NT2/D1 (cell line): ENCODE measurements around the gene MALRD1.

Experiments used
- DNase-seq: peaks from one replicate; pipeline ENCODE4 v3.0.0-alpha.2; 2011; ENCODE audit warnings: low read depth, low spot score
- H3K27me3 ChIP-seq: 2 replicates; pipeline ENCODE4 v1.6.0; 2011; ENCODE audit warnings: mild to moderate bottlenecking; ENCODE audit not compliant: insufficient read length, insufficient read depth
- H3K36me3 ChIP-seq: 2 replicates; pipeline ENCODE4 v1.6.1; 2011; ENCODE audit warnings: mild to moderate bottlenecking, low read length, mixed read lengths; ENCODE audit not compliant: insufficient read depth, insufficient read length
- H3K4me1 ChIP-seq: 2 replicates; pipeline ENCODE4 v1.5.1; 2011; ENCODE audit not compliant: insufficient read depth, insufficient read length
- H3K4me3 ChIP-seq: 2 replicates; pipeline ENCODE4 v1.5.1; 2011; ENCODE audit warnings: low read depth; ENCODE audit not compliant: insufficient read length
- H3K9ac ChIP-seq: 2 replicates; pipeline ENCODE4 v1.6.0; 2011; ENCODE audit warnings: low read depth; ENCODE audit not compliant: insufficient read length
- H3K9me3 ChIP-seq: 2 replicates; pipeline ENCODE4 v1.5.1; 2011; ENCODE audit warnings: mild to moderate bottlenecking, low read length; ENCODE audit not compliant: insufficient read depth
- SUZ12 ChIP-seq: IDR thresholded peaks from 2 replicates; pipeline ENCODE4 v1.6.1; 2011; ENCODE audit not compliant: insufficient read length, insufficient read depth; ENCODE audit errors: extremely low read depth
- YY1 ChIP-seq: IDR thresholded peaks from 2 replicates; pipeline ENCODE4 v1.6.1; 2011; ENCODE audit not compliant: insufficient read length, insufficient read depth
- ZNF274 ChIP-seq: IDR thresholded peaks from 2 replicates; pipeline ENCODE4 v1.6.1; 2011; ENCODE audit warnings: mild to moderate bottlenecking, low read depth, low read length

Gene MALRD1

GRCh38 chr10:19592276-19592675, 543.7 kb downstream of the MALRD1 start:
- DNase-seq, result no peak
- H3K9ac ChIP-seq, result no peak overlapping the region
- H3K36me3 ChIP-seq, result no peaks in the 10 kb centered on the region
- H3K4me3 ChIP-seq, result no peak overlapping the region
- H3K9me3 ChIP-seq, result peaks cover 4% of the 10 kb centered on the region; the same call in 1 of the 2 replicates
- H3K27me3 ChIP-seq, result no peaks in the 10 kb centered on the region
- no peak for TF ChIP-seq YY1
- no peaks in the 10 kb centered on the region for H3K4me1 ChIP-seq

- no peaks in the 10 kb centered on the region for H3K27me3 ChIP-seq
- no peak for TF ChIP-seq ZNF274
- no peak for TF ChIP-seq YY1
- no peak for TF ChIP-seq SUZ12
- H3K4me3 ChIP-seq, result no peak overlapping the region
- H3K9ac ChIP-seq, result no peak overlapping the region
- no peaks in the 10 kb centered on the region for H3K9me3 ChIP-seq
- no peak for DNase-seq
- no peaks in the 10 kb centered on the region for H3K4me1 ChIP-seq
- H3K36me3 ChIP-seq, result no peaks in the 10 kb centered on the region
Observed at GRCh38 chr10:19595212-19595845, 546.7 kb downstream of the MALRD1 start.

GRCh38 chr10:19605806-19606205, 557.2 kb downstream of the MALRD1 start:
- H3K9me3 ChIP-seq, result no peaks in the 10 kb centered on the region
- H3K27me3 ChIP-seq, result no peaks in the 10 kb centered on the region
- H3K4me3 ChIP-seq, result no peak overlapping the region
- no peak for TF ChIP-seq YY1
- TF ChIP-seq ZNF274, result no peak
- no peak for TF ChIP-seq SUZ12
- H3K9ac ChIP-seq, result no peak overlapping the region
- H3K36me3 ChIP-seq, result no peaks in the 10 kb centered on the region
- H3K4me1 ChIP-seq, result no peaks in the 10 kb centered on the region
- no peak for DNase-seq

- no peaks in the 10 kb centered on the region for H3K27me3 ChIP-seq
- no peaks in the 10 kb centered on the region for H3K4me1 ChIP-seq
- no peaks in the 10 kb centered on the region for H3K36me3 ChIP-seq
- H3K9ac ChIP-seq, result no peak overlapping the region
- TF ChIP-seq SUZ12 (no peak), ZNF274 (no peak), YY1 (no peak)
- no peaks in the 10 kb centered on the region for H3K9me3 ChIP-seq
- H3K4me3 ChIP-seq, result no peak overlapping the region
- DNase-seq, result no peak
Observed at GRCh38 chr10:19606968-19607367, 558.4 kb downstream of the MALRD1 start.

- Histone ChIP-seq H3K36me3 (no peaks in the 10 kb centered on the region), H3K27me3 (no peaks in the 10 kb centered on the region), H3K9ac (no peak overlapping the region), H3K4me1 (no peaks in the 10 kb centered on the region), H3K4me3 (no peak overlapping the region), H3K9me3 (no peaks in the 10 kb centered on the region)
- no peak for TF ChIP-seq ZNF274
- no peak for TF ChIP-seq YY1
- no peak for TF ChIP-seq SUZ12
- DNase-seq, result no peak
Observed at GRCh38 chr10:19611775-19612174, 563.2 kb downstream of the MALRD1 start.

- no peaks in the 10 kb centered on the region for H3K4me1 ChIP-seq
- DNase-seq, result no peak
- no peak overlapping the region for H3K4me3 ChIP-seq
- TF ChIP-seq SUZ12 (no peak), YY1 (no peak), ZNF274 (no peak)
- no peaks in the 10 kb centered on the region for H3K9me3 ChIP-seq
- no peaks in the 10 kb centered on the region for H3K36me3 ChIP-seq
- no peaks in the 10 kb centered on the region for H3K27me3 ChIP-seq
- no peak overlapping the region for H3K9ac ChIP-seq
Observed at GRCh38 chr10:19616966-19617365, 568.4 kb downstream of the MALRD1 start.

GRCh38 chr10:19620811-19621210, 572.2 kb downstream of the MALRD1 start:
- no peak for TF ChIP-seq YY1
- no peak for TF ChIP-seq ZNF274
- TF ChIP-seq SUZ12, result no peak
- H3K4me3 ChIP-seq, result no peak overlapping the region
- DNase-seq, result no peak
- no peaks in the 10 kb centered on the region for H3K27me3 ChIP-seq
- no peaks in the 10 kb centered on the region for H3K36me3 ChIP-seq
- H3K9me3 ChIP-seq, result no peaks in the 10 kb centered on the region
- no peak overlapping the region for H3K9ac ChIP-seq
- no peaks in the 10 kb centered on the region for H3K4me1 ChIP-seq

GRCh38 chr10:19623321-19623720, 574.7 kb downstream of the MALRD1 start:
- H3K4me3 ChIP-seq, result no peak overlapping the region
- no peaks in the 10 kb centered on the region for H3K27me3 ChIP-seq
- H3K4me1 ChIP-seq, result no peaks in the 10 kb centered on the region
- TF ChIP-seq YY1 (no peak), SUZ12 (no peak), ZNF274 (no peak)
- H3K36me3 ChIP-seq, result no peaks in the 10 kb centered on the region
- no peak for DNase-seq
- H3K9me3 ChIP-seq, result no peaks in the 10 kb centered on the region
- no peak overlapping the region for H3K9ac ChIP-seq
